NCI-H2029 treated with DMSO at 0.1 percent for 48 hours (cell line): Measurements from ENCODE around the gene SMC1B.
A peak's percentile ranks its signal among the peaks of the same experiment; 100 is the strongest.
"Not testable (repeated sequence)": the region's sequence is repeated elsewhere in the genome, so short reads cannot be mapped to it uniquely, and the experiment has no call there.

Experiments used
- DNase-seq: peaks from one replicate; lab custom pipeline; 2025; lab: John Stamatoyannopoulos, UW

Gene SMC1B

DNA sequence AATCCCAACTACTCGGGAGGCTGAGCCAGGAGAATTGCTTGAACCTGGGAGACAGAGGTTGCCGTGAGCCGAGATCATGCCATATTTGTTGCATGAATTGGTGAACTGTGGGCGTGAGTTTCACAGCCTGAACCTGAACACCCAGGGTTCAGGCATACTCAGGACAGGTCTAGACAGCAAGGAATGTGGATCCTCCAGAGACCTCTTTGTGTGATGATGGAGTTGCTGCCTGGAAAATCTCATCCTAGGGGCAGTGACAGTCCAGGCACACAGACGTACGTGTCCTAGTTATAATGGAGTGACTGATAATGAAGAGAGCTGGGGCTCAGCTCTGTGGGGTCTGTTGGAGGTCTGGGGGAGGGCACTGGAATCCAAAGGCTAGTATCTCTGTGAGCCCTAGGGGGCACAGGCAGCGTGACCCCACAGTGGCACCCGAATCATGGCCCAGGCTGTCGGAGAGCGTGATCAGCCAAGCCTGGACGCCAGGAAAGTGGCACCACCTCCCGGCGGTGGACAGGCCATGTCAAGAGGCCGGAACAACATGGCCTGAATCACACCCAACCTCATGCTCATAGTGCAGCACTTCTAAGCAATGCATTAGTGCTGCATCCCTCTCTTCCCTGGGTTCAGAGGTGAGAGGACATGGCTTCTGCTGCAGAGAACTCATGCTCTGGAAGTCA lies 31.8 kb upstream of the SMC1B start:
- DNase-seq = no peak

DNA sequence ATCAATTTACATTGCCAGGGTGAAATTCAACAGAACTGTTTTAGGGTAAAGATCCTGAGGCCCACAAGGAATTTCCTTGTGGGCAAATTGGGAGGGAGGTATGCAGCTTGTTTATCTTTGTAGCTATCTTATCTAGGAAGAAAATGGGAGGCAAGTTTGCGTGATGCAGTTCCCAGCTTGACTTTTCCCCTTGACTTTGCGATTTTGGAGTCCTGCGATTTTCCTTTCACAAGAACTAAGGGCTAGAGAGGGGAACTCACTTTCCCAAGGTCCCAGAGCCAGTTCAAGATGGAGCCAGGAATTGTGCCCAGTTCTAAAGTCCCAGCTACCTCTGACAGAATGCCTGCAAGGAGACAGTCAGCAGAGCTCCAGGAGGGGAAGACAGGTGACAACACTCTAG lies 30.8 kb upstream of the SMC1B start:
- DNase-seq = no peak

DNA sequence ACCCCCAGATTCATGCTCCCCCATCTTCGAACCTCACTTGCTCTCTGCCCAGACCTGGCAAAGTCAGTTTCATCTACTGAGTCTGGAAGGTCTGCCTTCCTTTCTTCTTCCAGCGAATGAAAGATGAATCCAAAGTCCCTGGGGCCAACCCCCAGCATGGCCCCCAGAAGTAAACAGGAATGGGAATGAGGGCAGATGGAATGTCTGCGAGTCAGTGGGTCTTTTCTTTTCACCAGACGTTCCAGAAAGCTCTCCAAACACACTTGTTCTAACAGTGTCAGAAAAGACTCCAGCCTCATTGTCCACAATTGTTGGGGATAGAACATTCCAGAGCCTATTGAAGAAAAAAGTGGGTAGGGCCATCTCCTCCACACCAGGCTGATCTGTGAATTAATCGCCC lies 28.7 kb upstream of the SMC1B start:
- DNase-seq = no peak

DNA sequence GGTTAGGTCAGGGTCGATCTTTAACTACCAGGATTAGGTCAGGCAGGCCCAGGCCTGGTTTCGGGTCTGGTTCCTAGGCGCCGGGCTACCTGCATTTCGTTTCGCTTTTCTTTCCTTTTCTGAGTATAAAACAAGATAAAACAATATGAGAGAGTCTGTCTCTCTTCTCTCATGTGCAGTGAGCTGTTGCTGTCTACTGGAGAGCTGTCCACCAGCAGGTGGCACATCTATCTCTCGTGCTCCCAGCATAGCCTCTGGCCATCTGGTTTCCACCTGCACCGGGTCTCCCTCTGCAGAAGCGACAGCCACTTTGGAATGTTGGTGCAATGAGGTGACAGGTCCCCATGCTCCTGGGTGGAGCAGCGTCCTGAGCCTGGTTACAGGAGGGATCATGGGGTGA lies 27.7 kb upstream of the SMC1B start:
- DNase-seq = no peak

DNA sequence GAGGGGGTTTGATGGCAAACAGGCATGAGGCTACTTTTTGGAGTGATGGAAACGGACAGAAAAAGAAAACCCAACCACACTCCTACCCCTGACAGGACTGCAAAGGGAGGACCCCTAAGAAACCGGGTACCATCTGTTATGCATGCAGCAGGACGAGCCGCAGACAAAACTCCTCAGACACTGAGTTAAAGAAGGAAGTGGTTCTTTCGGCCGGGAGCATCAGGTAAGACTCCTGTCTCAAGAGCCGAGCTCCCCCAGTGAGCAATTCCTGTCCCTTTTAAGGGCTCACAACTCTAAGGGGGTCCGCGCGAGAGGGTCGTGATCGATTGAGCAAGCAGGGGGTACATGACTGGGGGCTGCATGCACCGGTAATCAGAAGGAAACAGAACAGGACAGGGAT lies 27.3 kb upstream of the SMC1B start:
- not testable (repeated sequence) for DNase-seq

DNA sequence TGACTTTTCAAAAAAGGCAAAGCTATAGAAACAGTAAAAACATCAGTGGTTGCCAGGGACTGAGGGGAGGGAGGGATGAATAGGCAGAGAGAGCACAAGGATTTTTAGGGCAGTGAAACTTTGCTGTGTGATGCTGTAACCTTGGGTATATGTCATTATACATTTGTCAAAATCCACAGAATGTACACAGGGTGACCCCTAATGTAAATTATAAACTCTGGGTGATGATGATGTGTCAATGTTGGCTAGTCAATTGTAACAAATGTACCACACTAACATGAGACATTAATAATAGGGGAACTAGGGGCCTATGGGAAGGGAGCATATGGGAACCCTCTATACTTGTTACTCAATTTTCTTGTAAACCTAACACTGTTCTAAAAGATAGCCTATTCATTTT lies 24.9 kb upstream of the SMC1B start:
- no peak for DNase-seq

DNA sequence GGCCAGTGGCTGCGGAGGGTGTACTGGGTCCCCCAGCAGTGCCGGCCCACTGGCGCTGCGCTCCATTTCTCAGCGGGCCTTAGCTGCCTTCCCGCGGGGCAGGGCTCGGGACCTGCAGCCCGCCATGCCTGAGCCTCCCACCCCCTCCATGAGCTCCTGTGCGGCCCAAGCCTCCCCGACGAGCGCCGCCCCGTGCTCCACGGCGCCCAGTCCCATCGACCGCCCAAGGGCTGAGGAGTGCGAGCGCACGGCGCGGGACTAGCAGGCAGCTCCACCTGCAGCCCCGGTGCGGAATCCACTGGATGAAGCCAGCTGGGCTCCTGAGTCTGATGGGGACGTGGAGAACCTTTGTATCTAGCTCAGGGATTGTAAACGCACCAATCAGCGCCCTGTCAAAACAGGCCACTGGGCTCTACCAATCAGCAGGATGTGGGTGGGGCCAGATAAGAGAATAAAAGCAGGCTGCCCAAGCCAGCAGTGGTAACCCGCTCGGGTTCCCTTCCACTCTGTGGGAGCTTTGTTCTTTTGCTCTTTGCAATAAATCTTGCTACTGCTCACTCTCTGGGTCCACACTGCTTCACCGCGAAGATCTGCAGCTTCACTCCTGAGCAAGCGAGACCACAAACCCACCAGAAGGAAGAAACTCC lies 23.6 kb upstream of the SMC1B start:
- not testable (repeated sequence) for DNase-seq

DNA sequence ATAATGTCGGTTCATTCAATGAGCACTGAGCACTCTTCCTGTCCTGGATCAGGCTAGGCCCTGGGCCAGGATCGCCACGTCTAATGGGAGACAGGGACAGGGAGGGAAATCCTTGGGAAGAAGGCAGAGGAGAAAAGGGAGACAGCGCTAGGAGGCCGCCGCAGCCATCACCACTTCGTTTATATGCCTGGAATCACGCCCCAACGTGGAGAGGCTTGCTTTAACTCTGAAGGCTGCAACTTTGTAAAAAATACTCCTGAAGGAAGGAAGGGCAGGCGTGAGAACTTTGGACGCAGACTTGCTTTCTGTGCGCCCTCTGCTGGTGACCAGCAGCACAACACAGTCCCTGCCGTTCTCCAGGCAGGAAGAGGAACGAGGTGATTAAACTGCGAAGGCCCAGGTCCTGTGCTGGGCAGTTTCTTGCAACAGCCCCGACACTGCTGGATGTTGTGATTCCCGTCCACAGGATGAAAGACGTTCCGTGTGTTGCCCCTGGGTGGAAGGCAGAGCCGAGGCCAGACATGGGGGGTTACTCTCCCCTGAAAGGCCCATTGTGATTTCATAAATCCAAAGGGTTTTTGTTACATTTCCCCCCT lies 22.2 kb upstream of the SMC1B start:
- peak; percentile 36 for DNase-seq

DNA sequence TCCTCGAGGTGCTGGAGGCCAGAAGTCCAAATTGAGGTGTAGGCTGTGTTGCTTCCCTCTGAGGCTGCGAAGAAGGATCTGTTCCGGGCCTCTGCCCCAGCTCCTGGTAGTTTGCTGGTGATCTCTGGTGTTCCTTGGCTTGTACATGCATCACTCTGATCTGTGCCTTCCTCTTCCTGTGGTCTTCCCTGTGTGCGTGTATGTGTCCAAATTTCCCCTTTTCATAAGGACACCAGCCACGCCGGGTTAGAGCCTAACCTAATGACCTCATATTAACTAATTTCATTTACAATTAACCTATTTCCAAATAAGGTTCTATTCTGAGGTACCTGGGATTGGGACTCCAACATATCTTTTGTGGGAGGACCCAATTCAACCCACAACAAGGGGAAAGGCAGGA lies 21.6 kb upstream of the SMC1B start:
- no peak for DNase-seq

DNA sequence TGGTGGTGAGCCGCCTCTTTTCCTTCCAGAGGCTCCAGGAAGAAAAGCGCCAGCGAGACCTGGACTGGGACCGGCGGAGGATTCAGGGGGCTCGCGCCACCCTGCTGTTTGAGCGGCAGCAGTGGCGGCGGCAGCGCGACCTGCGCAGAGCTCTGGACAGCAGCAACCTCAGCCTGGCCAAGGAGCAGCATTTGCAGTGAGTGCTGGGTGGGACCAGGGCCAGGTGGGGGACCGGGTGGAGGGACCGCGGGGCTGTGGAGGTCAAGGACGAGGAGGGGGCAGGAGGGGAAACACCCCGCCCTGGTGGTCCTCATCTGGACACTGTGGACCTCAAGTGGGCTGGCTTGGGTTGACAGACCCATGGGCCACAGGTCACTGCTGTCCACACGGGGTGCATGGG lies 17.5 kb upstream of the SMC1B start:
- no peak for DNase-seq

DNA sequence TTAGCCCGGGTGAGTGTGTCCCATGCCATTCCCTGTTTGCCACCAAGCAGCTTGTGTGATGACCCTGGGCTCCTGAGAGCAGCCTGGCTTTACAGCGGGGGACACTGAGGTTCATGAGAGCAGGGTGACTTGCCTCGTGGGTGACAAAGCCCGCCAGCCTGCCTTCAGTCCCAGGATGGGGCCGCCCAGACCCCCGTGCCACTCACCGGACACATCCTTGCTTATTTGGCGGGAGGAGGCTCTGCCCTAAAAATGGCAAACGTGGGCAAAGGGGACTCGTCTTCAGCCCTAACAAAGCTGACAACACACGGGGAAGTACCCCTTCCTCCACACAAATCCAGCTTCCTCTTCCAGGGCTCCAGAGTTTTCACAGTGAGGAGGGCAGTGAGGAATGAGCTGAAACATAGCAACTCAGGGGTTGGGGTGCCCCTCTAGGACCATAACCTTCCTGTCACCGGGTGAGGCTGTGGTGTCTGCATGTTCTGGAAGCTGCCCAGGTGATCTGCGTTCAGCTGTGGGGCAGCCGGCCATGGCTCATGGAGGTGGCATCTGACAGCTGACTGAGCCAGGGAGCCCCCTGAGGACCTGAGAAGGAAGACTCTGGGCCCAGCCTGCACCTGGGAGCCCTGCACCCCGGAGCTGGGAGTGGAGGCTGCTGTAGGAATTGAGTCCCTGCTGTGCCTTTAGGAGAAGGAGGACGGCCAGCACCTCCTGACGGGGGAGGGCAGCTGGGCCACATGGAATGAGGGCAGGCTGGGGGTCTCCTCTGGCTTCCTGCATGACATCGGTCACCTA lies 16.8 kb upstream of the SMC1B start:
- no peak for DNase-seq

DNA sequence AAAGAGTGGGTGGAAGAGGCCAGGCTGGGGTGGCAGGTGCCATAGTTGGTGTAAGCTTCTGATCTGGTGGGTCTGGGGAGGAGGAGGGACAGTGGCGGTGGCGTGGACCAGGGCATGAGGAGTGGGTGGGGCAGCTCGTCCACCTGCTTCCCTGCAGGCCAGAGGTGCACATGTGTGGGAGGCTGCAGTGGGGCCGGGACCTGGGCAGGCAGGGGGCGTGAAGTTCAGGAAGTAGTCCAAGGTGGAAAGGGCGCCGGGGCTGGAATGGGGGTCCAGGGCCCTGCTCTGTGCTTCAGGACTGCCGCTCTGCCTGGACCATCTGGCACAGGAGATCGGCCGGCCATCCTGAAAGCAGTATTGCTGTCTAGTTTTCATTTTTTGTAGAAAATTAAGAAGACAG lies 16.0 kb upstream of the SMC1B start:
- no peak for DNase-seq

DNA sequence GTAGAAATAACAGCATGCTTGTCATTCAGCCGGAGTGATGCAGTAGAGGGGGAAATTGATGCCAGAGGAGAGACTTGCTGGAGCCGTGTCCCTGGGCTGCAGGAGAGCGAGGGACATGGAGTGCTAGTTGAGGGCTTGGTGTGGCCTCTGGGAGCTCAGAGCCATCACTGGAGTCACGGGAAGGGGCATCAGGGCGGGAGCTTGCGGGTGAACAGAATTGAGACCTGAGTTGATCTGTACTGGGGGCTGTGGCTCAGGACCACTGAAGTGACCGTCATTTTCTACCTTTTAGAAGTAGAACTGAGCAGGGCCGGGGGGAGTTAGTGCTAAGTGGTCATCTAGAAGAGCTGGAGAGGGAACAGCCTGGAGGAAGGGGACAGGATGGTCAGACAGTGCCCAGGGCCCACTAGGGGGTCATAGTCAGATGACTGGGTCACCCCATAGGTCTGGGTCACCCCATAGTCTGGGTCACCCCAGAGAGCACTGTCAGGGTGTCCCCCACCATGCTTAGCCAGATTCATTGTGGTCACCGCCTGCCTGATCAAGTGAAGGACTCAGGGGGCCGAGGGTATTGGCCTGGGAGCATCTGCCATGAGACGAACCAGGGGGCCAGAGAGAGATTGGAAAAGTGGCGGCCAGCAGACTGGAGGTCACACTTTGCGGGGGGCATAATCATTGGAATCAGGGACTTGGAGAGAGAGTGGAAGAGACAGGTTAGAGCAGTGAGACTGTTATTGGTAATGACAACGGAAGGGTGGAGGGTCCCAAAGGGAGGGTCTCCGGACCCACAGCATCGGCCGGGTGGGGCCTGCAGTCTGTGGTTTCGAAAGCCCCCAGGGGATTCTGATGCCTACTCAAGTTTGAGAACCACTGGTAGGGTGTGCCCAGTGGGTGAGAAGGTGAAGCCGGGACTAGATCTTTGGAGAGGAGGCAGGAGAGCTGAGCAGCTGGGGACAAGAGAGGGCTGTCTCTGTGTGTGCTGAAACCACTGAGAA lies 15.3 kb upstream of the SMC1B start:
- DNase-seq = no peak

DNA sequence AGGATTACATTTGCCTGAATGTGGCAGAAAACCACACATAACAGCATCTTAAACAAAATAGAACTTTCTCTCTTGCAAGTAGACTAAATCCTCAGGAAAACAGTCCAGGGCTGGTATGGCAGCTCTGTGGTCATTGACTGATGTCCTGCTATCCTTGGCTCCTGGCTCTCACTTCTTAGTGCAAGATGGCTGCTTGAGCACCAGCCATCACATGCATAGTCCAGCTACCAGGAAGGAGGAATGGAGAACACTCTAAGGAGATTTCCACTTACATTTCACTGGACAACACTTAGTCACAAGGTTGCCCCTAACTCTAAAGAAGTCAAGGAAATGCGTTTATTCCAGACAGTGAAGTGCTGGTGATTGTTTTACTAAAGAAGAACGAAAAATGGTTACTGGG lies 13.7 kb upstream of the SMC1B start:
- no peak for DNase-seq

DNA sequence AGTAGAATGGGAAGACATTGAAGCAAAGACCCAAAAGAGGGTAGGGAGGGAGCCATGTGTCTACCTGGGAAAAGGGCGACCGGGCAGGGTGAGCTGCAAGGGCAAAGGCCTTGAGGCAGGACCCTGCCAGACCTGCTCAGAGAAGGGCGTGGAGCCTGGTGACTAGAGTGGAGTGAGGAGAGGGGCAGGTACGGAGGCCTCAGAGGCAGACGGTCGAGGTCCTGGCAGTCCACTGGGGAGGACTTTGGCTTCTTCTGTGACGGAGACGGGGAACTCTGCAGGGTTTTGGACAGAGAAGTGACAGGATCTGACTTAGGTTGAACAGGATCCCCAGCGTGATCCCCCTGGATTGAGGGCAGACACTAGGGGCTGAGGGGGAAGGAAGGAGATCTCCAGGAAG lies 13.0 kb upstream of the SMC1B start:
- no peak for DNase-seq

DNA sequence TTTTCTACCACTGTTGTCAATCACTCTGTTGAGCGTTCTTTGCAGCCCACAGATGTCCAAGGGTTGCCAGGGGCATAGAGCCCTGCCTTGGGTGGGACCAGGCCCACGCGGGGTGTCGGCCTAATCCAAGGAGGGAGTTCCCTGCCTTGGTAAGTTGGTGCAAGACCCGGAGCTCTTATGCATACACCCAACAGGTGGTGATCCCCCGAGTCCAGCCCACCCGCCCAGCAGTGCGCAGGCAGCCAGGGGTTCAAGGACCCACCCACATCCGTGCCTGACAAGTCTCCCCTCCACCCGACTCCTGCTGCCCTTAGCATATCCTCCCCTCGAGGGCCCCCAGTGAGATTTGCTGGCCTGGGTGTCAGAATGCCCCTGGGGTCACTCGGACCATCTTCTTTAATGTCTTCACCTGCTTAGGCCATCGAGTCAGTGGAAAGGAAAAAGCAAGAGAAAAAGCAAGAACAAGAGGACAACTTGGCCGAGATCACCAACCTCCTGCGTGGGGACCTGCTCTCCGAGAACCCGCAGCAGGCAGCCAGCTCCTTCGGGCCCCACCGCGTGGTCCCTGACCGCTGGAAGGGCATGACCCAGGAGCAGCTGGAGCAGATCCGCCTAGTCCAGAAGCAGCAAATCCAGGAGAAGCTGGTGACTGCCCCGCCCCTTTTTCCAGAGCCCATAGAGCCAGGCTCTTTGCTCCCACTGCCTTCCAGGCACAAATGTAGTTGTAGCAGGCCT lies 12.3 kb upstream of the SMC1B start:
- no peak for DNase-seq

DNA sequence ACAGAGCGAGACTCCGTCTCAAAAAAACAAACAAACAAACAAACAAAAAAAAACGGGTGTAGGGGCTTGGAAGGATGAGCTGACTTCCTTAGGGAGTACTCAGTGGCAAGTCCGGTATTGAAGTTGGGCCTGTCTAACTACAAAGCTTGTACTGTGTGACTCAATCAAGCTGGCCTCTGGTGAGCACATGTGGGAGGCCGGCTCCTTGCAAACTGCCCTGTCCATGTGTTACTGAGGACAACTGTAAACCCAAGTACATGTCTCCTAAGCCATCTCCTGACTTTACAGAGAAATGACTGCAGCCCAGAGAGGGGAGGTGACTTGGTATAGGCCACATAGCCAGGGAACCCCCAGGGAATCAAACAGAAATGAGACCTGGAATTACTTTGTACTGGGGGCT lies 11.7 kb upstream of the SMC1B start:
- no peak for DNase-seq

DNA sequence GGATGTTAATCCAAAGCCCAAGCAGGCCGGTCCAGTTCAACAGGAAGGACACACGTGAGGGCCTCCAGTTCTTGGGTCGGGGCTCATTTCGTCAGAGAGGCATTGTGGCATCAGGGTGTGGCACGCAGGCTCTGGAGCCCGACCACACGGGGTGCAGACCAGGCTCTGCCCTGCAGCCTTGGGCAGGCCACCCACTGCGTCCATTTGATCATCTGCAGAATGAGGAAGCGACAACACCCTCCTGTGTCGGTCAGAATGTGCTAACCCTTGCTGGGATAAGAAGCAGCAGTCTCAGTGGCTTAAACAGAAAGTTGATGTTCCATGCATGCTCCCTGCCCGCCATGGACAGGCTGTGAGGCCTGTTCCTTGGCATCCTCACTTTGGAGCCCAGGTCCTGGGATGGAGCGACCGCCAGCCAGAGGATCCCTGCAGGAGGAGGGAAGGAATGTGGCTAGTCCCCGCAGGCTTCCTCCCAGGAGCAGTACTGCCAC lies 10.9 kb upstream of the SMC1B start:
- DNase-seq = no peak

DNA sequence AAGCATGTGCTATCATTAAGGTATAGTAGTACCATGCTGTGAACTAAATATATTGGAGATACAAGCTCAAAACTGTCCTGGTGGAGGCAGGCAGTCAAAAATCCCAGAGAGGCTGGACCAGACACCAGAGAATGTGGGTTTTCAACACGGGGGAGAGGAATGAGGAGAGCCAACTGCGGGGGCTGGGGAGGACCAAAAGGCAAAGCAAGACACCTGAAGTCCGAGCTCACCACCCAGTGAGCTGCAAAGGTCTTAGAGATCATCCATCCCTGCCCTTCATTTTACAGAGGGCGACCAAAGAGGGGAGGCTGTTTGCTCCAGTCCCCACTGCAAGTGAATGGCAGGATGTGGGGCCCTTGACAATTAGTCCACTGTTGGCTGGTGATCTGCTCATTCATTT lies 10.1 kb upstream of the SMC1B start:
- DNase-seq = no peak

DNA sequence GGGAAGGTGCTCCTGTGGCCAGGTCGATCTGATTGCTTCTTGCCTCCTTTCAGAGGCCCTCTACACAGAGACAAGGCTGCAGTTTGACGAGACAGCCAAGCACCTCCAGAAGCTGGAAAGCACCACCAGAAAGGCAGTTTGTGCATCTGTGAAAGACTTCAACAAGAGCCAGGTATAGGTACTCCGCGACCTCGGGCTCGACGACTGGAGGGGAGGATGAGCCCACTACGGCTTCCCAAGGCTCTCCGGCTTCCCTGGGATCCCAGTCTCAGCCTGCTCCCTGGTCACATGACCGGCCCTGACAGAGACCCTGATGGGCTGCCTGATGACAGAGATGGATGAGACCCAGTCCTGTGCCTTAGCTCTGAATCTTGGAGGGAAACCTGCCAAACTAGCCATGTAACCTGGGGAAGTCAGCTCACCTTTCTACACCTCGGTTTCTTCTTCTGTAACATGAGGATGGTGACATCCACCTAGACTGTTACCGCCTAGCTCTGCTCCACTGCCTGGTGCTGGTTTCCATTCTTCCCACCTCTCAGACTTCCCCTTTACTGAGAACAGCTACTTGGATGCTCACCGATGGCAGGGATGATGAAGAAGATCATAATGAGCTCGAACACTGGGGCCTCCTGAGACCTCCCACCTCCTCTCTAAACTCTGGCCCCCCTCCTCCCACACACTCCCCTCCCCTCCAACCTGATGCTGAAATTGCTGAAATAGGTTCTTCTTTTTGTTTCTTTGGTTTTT lies 9.0 kb upstream of the SMC1B start:
- no peak for DNase-seq
